ENCODE measurements around the gene TSPYL1.
"Not testable (repeated sequence)": the region's sequence is repeated elsewhere in the genome, so short reads cannot be mapped to it uniquely, and the experiment has no call there.

The TSPYL1 gene

DNA sequence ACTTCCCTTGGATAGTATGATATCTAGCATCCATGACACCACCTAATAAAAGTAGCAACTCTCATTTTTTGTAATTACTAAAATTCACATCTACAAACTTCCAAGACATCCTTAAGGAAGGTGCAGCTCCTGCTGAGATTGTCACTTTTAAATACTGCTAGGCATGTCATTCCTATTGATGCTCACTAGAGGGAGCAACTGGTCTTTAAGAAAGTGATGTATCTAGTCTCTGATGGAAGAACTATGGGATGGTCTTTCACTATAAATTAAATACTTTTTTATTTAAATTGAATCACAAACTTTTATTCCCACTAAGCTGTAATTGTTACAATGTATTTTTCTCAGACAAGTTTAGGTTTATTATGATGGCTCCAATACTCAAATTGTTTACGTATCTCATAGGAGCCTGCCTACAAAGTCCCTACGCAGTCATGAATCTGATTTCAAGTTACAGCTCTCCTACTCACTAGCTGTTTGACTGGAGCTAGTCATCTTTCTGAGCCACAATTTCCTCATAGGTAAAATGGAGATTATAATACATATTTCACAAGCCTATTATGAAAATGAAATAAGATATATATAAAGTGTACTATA, 8.1 kb upstream of the TSPYL1 start:
- peak; percentile 87 for ATAC-seq
- TF ChIP-seq, protein P1, sequence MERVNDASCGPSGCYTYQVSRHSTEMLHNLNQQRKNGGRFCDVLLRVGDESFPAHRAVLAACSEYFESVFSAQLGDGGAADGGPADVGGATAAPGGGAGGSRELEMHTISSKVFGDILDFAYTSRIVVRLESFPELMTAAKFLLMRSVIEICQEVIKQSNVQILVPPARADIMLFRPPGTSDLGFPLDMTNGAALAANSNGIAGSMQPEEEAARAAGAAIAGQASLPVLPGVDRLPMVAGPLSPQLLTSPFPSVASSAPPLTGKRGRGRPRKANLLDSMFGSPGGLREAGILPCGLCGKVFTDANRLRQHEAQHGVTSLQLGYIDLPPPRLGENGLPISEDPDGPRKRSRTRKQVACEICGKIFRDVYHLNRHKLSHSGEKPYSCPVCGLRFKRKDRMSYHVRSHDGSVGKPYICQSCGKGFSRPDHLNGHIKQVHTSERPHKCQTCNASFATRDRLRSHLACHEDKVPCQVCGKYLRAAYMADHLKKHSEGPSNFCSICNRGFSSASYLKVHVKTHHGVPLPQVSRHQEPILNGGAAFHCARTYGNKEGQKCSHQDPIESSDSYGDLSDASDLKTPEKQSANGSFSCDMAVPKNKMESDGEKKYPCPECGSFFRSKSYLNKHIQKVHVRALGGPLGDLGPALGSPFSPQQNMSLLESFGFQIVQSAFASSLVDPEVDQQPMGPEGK (CRISPR knock-in tag; IDR thresholded peaks at IDR 0.05; ENCODE audit: borderline replicate concordance) = no peak
- TF ChIP-seq ISL1 (CRISPR knock-in tag; IDR thresholded peaks at IDR 0.05) = no peak
- TF ChIP-seq OSR1 (CRISPR knock-in tag; IDR thresholded peaks at IDR 0.05) = no peak

- ATAC-seq = no peak
- TF ChIP-seq, protein P1 (CRISPR knock-in tag; IDR thresholded peaks at IDR 0.05; ENCODE audit: borderline replicate concordance) = no peak
- no peak for TF ChIP-seq TCF4 (CRISPR knock-in tag; IDR thresholded peaks at IDR 0.05; ENCODE audit: borderline replicate concordance)
- TF ChIP-seq ARNTL (CRISPR knock-in tag; IDR thresholded peaks at IDR 0.05; ENCODE audit: borderline replicate concordance, low read depth) = no peak
- no peak for TF ChIP-seq PPARA (CRISPR knock-in tag; IDR thresholded peaks at IDR 0.05; ENCODE audit: borderline replicate concordance)
- TF ChIP-seq ZFP3 (CRISPR knock-in tag; IDR thresholded peaks at IDR 0.05) = no peak
- TF ChIP-seq ZNF8 (CRISPR knock-in tag; IDR thresholded peaks at IDR 0.05) = no peak
- no peak for TF ChIP-seq CSRNP3 (CRISPR knock-in tag; IDR thresholded peaks at IDR 0.05)
- no peak for TF ChIP-seq GLIS3 (CRISPR knock-in tag; IDR thresholded peaks at IDR 0.05)
- no peak for TF ChIP-seq ZFP30 (CRISPR knock-in tag; IDR thresholded peaks at IDR 0.05)
- no peak for TF ChIP-seq ESRRG (CRISPR knock-in tag; IDR thresholded peaks at IDR 0.05)
- TF ChIP-seq CSDC2 (CRISPR knock-in tag; IDR thresholded peaks at IDR 0.05) = no peak
- TF ChIP-seq, protein P2, sequence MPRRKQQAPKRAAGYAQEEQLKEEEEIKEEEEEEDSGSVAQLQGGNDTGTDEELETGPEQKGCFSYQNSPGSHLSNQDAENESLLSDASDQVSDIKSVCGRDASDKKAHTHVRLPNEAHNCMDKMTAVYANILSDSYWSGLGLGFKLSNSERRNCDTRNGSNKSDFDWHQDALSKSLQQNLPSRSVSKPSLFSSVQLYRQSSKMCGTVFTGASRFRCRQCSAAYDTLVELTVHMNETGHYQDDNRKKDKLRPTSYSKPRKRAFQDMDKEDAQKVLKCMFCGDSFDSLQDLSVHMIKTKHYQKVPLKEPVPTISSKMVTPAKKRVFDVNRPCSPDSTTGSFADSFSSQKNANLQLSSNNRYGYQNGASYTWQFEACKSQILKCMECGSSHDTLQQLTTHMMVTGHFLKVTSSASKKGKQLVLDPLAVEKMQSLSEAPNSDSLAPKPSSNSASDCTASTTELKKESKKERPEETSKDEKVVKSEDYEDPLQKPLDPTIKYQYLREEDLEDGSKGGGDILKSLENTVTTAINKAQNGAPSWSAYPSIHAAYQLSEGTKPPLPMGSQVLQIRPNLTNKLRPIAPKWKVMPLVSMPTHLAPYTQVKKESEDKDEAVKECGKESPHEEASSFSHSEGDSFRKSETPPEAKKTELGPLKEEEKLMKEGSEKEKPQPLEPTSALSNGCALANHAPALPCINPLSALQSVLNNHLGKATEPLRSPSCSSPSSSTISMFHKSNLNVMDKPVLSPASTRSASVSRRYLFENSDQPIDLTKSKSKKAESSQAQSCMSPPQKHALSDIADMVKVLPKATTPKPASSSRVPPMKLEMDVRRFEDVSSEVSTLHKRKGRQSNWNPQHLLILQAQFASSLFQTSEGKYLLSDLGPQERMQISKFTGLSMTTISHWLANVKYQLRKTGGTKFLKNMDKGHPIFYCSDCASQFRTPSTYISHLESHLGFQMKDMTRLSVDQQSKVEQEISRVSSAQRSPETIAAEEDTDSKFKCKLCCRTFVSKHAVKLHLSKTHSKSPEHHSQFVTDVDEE (CRISPR knock-in tag; IDR thresholded peaks at IDR 0.05) = no peak
- TF ChIP-seq SNAI2 (CRISPR knock-in tag; IDR thresholded peaks at IDR 0.05) = no peak
- no peak for TF ChIP-seq CREB5 (CRISPR knock-in tag; IDR thresholded peaks at IDR 0.05; ENCODE audit: low read depth)
- TF ChIP-seq RARB (CRISPR knock-in tag; IDR thresholded peaks at IDR 0.05) = no peak
- no peak for TF ChIP-seq TOX (CRISPR knock-in tag; IDR thresholded peaks at IDR 0.05; ENCODE audit: borderline replicate concordance)
- no peak for TF ChIP-seq ZNF70 (CRISPR knock-in tag; IDR thresholded peaks at IDR 0.05)
- TF ChIP-seq BACH2 (CRISPR knock-in tag; IDR thresholded peaks at IDR 0.05; ENCODE audit: borderline replicate concordance) = no peak
Measured at GRCh38 chr6:116286773-116287358, 7.1 kb upstream of the TSPYL1 start.

DNA sequence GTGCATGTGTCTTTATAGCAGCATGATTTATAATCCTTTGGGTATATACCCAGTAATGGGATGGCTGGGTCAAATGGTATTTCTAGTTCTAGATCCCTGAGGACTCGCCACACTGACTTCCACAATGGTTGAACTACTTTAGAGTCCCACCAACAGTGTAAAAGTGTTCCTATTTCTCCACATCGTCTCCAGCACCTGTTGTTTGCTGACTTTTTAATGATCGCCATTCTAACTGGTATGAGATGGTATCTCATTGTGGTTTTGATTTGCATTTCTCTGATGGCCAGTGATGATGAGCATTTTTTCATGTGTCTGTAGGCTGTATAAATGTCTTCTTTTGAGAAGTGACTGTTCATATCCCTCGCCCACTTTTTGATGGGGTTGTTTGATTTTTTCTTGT, 5.3 kb upstream of the TSPYL1 start:
- ATAC-seq = not testable (repeated sequence)
